HCT116 (cell line): ENCODE data around the gene MT3.

ENCODE experiments used
- CTCF ChIP-seq, 3 experiments: fragments of 200-600 bp in 1 of 3; sonication (generic) in 1 of 3; IDR thresholded peaks in 2 of 3; conservative IDR thresholded peaks in 1 of 3; 2 replicates each; pipeline ENCODE4 v1.5.1; 2012 to 2017; ENCODE audit warnings: low read depth in 2 of 3, low read length in 2 of 3, antibody characterized with exemption in 1 of 3, borderline replicate concordance in 1 of 3, control low read depth in 1 of 3, mild to moderate bottlenecking in 1 of 3, mixed read lengths in 1 of 3, mixed run types in 1 of 3, moderate library complexity in 1 of 3; ENCODE audit not compliant: insufficient read depth in 1 of 3
- EZH2phosphoT487 ChIP-seq: fragments of 200-600 bp; IDR thresholded peaks from 2 replicates; pipeline ENCODE4 v1.6.1; 2018; ENCODE audit warnings: antibody characterized with exemption, borderline replicate concordance
- MAX ChIP-seq: IDR thresholded peaks from 2 replicates; pipeline ENCODE4 v1.6.1; 2012
- POLR2A ChIP-seq: IDR thresholded peaks from 2 replicates; pipeline ENCODE4 v1.7.0; 2011; ENCODE audit warnings: borderline replicate concordance; ENCODE audit not compliant: insufficient read depth, insufficient read length; ENCODE audit errors: extremely low read depth
- POLR2AphosphoS5 ChIP-seq: IDR thresholded peaks from 2 replicates; pipeline ENCODE4 v1.6.1; 2011; ENCODE audit warnings: mild to moderate bottlenecking, low read depth, low read length, moderate library complexity
- RAD21 ChIP-seq: IDR thresholded peaks from 2 replicates; pipeline ENCODE4 v1.6.1; 2012; ENCODE audit warnings: low read depth, mild to moderate bottlenecking
- TCF7L2 ChIP-seq: IDR thresholded peaks from 2 replicates; pipeline ENCODE4 v1.7.0; 2011; ENCODE audit warnings: borderline replicate concordance, inconsistent platforms; ENCODE audit not compliant: insufficient read depth, insufficient read length; ENCODE audit errors: extremely low read depth
- YY1 ChIP-seq: IDR thresholded peaks from 2 replicates; pipeline ENCODE4 v1.6.1; 2011; ENCODE audit warnings: low read length, low read depth, moderate library complexity, mild to moderate bottlenecking; ENCODE audit not compliant: insufficient replicate concordance; ENCODE audit errors: extremely low read depth
- ZBTB33 ChIP-seq: IDR thresholded peaks from 2 replicates; pipeline ENCODE4 v1.6.1; 2011; ENCODE audit warnings: mild to moderate bottlenecking, low read length, moderate library complexity; ENCODE audit not compliant: insufficient replicate concordance; ENCODE audit errors: extremely low read depth
- ZFX ChIP-seq: fragments of 450-650 bp; IDR thresholded peaks from 2 replicates; pipeline ENCODE4 v1.6.1; 2017
- ZNF274 ChIP-seq: fragments of 200-500 bp; sonication (Bioruptor generic); IDR thresholded peaks from 2 replicates; pipeline ENCODE4 v1.6.1; 2014; ENCODE audit warnings: mild to moderate bottlenecking, low read depth, low read length, inconsistent platforms

GRCh38 chr16:56633535-56633934 is 44.2 kb downstream of the MT3 start:
- TF ChIP-seq EZH2phosphoT487: no peak
- TF ChIP-seq POLR2A: no peak
- TF ChIP-seq CTCF (IDR thresholded peaks at IDR 0.05 in 2 of 3, conservative IDR thresholded peaks at IDR 0.05 in 1 of 3; ENCODE audit: borderline replicate concordance in 1 of 3, insufficient read depth in 1 of 3, low read depth in 2 of 3, low read length in 2 of 3): no peak
- no peak for TF ChIP-seq ZBTB33
- TF ChIP-seq ZNF274: no peak
- no peak for TF ChIP-seq RAD21
- no peak for TF ChIP-seq POLR2AphosphoS5
- no peak for TF ChIP-seq YY1
- no peak for TF ChIP-seq ZFX
- TF ChIP-seq TCF7L2: no peak
- no peak for TF ChIP-seq MAX
